Endothelial cell of umbilical vein (primary cell): ENCODE results near the gene AKAP6.

Experiments
- CTCF ChIP-seq, 2 donors: IDR thresholded peaks; 1 replicate in 1 of 2; 2 replicates in 1 of 2; pipeline ENCODE4 v1.5.1; 2011; ENCODE audit warnings: low read length in 2 of 2, mild to moderate bottlenecking in 2 of 2, moderate library complexity in 2 of 2, control low read depth in 1 of 2, inconsistent platforms in 1 of 2, low read depth in 1 of 2; ENCODE audit not compliant: insufficient read depth in 1 of 2; ENCODE audit errors: extremely low read depth in 1 of 2
- EZH2 ChIP-seq: IDR thresholded peaks from 2 replicates; pipeline ENCODE4 v1.6.1; 2012; ENCODE audit warnings: borderline replicate concordance, low read depth, mild to moderate bottlenecking, moderate library complexity, low read length, inconsistent platforms; ENCODE audit not compliant: severe bottlenecking
- JUN ChIP-seq: IDR thresholded peaks from 2 replicates; pipeline ENCODE4 v1.6.1; 2011; ENCODE audit warnings: borderline replicate concordance, low read depth; ENCODE audit not compliant: insufficient read length, insufficient read depth
- MYC ChIP-seq: IDR thresholded peaks from one replicate; pipeline ENCODE4 v1.6.1; 2011; ENCODE audit warnings: mild to moderate bottlenecking, low read depth, low read length
- POLR2A ChIP-seq: IDR thresholded peaks from 2 replicates; pipeline ENCODE4 v1.6.1; 2012; ENCODE audit warnings: low read depth, mild to moderate bottlenecking, control low read depth, low read length
- POLR2AphosphoS5 ChIP-seq: IDR thresholded peaks from 2 replicates; pipeline ENCODE4 v1.6.1; 2012; ENCODE audit warnings: low read depth, mild to moderate bottlenecking, control low read depth, low read length, moderate library complexity; ENCODE audit not compliant: insufficient read depth

DNA sequence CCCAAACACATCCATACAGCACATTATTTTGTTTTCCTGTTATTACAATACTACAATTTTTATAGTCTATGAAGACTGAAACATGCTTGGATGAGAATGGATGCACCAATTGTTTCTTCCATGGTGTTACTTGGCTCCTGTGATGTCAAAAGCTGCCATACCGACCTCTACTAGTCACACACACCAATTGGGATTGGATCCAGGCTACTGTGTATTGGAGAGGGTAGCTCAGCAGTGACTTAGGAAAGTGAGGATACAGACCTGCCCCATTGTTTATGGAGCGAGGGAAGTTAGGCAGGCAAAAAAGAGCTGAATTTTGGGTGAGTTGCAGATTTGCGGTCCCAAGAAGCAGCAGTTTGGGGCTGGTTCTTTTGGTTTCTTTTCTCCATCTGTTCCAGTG, 30.8 kb upstream of the AKAP6 start:
- TF ChIP-seq CTCF (IDR thresholded peaks at IDR 0.05; ENCODE audit: extremely low read depth in 1 of 2, insufficient read depth in 1 of 2, low read depth in 1 of 2, low read length in 2 of 2) (no peak), POLR2A (no peak), EZH2 (no peak), MYC (no peak), POLR2AphosphoS5 (no peak), JUN (no peak)
